Neuron (in vitro differentiated cells): ENCODE data around the gene CCDC197.

Experiments
- H2AFZ ChIP-seq: one replicate; pipeline ENCODE4 v1.6.1; 2013; ENCODE audit warnings: low read depth, mild to moderate bottlenecking, inconsistent platforms, low read length, moderate library complexity
- H3K27me3 ChIP-seq: one replicate; pipeline ENCODE4 v1.6.1; 2013; ENCODE audit warnings: low read length; ENCODE audit not compliant: insufficient read depth
- H3K36me3 ChIP-seq: one replicate; pipeline ENCODE4 v1.6.1; 2013; ENCODE audit warnings: low read length; ENCODE audit not compliant: insufficient read depth
- H3K4me1 ChIP-seq: one replicate; pipeline ENCODE4 v1.6.1; 2013; ENCODE audit warnings: low read length; ENCODE audit not compliant: insufficient read depth
- H3K4me3 ChIP-seq: 2 replicates; pipeline ENCODE4 v1.5.1; 2013; ENCODE audit warnings: mild to moderate bottlenecking, low read length, moderate library complexity
- H3K9me3 ChIP-seq: one replicate; pipeline ENCODE4 v1.6.1; 2013; ENCODE audit warnings: low read length

The CCDC197 gene

GRCh38 chr14:93991212-93991611, 5.9 kb upstream of the CCDC197 start:
- no peak overlapping the region for H2AFZ ChIP-seq
- H3K27me3 ChIP-seq, result no peaks in the 10 kb centered on the region
- no peaks in the 10 kb centered on the region for H3K36me3 ChIP-seq
- H3K9me3 ChIP-seq, result no peaks in the 10 kb centered on the region
- no peak overlapping the region for H3K4me3 ChIP-seq
- H3K4me1 ChIP-seq, result no peaks in the 10 kb centered on the region

GRCh38 chr14:93991649-93992048, 5.5 kb upstream of the CCDC197 start:
- no peaks in the 10 kb centered on the region for H3K27me3 ChIP-seq

DNA sequence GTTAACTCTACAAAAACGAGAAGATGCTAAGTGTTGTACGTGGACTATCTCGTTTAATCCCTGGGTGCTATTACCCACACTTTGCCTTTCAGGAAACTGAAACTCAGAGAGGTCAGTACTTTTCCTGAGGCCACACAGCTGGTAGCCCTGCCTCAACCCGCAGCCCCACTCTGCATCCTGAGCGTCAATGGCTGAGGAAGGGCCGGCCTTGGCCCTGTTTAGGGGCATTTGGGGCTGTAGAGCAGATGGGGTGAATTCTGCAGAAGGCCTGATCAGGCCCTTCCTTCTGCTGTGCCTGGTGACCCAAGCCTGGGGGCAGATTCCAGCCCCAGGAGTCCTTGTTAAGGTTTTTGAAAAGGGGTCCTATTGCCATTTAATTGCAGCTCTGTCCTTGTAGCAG, 3.7 kb upstream of the CCDC197 start:
- H3K27me3 ChIP-seq, result no peaks in the 10 kb centered on the region
- no peaks in the 10 kb centered on the region for H3K9me3 ChIP-seq
- no peaks in the 10 kb centered on the region for H3K36me3 ChIP-seq
- H2AFZ ChIP-seq, result no peak overlapping the region
- H3K4me3 ChIP-seq, result no peak overlapping the region
- no peaks in the 10 kb centered on the region for H3K4me1 ChIP-seq

More at GRCh38 chr14:93991649-93992048, 5.5 kb upstream of the CCDC197 start:
- Histone ChIP-seq H3K36me3 (no peaks in the 10 kb centered on the region), H3K4me1 (no peaks in the 10 kb centered on the region), H3K9me3 (no peaks in the 10 kb centered on the region), H2AFZ (no peak overlapping the region), H3K4me3 (no peak overlapping the region)

DNA sequence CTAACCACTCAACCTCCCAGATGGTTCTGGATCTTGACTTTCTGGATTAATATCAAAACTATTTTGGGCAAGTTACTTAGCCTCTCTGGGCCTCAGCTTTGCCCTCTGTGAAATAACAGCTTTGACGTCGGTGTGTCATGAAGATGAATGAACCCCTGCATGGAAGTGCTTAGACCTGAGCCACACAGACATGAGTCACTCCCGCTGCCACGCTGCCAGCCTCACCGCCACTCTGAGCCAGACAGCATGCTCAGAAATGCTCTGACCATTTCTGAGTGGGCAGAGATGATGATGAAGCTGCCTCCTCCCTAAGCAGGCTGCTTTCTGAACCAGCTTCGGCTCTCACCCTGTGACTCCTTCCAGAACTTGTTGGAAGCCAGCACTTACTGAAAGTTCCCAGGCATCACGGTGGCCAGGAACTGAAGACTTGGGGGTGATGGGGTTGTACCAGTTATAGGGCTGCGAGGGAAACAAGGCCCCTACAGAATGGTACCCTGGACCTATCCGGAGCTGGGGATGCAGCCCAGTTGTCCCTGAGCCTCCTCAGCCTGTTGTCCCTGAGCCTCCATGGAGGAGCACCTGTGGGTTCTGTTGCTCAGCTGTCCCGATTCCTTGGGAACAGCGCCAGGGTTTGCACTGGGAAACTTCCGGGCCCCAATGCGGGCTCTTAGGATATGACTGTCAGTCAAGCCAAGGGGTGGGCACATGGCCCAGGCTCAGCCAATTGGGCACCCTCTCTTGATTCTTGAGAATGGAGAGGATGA, 2.0 kb upstream of the CCDC197 start:
- H2AFZ ChIP-seq, result no peak overlapping the region
- H3K36me3 ChIP-seq, result no peaks in the 10 kb centered on the region
- no peaks in the 10 kb centered on the region for H3K4me1 ChIP-seq
- no peaks in the 10 kb centered on the region for H3K27me3 ChIP-seq
- no peak overlapping the region for H3K4me3 ChIP-seq
- H3K9me3 ChIP-seq, result no peaks in the 10 kb centered on the region

DNA sequence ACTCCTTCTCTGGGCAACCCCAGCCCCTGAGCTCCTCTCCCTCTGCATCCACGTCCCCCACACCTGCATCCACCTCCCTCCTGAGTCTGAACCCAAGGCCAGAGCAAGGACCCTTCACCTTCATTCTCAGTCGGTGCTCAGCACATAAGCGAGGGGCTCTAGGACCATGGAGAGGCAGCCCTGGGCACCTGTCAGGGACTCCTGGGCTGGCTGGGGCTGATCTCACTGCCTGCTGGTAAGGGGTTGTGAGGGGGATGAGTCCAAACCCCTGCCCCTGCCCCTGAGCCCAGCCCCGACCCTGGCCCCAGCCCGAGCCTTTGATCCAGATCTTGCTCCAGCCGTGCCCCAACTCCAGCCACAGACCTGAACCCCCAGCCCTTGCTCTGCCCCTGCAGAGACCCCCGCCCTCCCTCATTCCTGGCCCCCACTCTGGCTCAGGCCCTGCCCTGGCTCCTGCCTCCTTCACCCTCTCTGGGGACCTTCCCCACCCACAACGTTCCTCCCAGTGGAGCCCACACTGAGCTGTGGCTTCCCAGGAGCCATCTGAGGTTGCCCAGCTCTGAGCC, 888 bp upstream of the CCDC197 start:
- no peaks in the 10 kb centered on the region for H3K36me3 ChIP-seq
- H3K4me1 ChIP-seq, result no peaks in the 10 kb centered on the region
- no peaks in the 10 kb centered on the region for H3K27me3 ChIP-seq
- H3K9me3 ChIP-seq, result no peaks in the 10 kb centered on the region
- H2AFZ ChIP-seq, result no peak overlapping the region
- no peak overlapping the region for H3K4me3 ChIP-seq

- Histone ChIP-seq H3K4me1 (no peaks in the 10 kb centered on the region), H3K36me3 (no peaks in the 10 kb centered on the region), H3K27me3 (no peaks in the 10 kb centered on the region), H3K9me3 (no peaks in the 10 kb centered on the region), H2AFZ (no peak overlapping the region), H3K4me3 (no peak overlapping the region)
Measured at GRCh38 chr14:93997916-93998870, 1.1 kb downstream of the CCDC197 start.

- Histone ChIP-seq H3K27me3 (no peaks in the 10 kb centered on the region), H3K36me3 (no peaks in the 10 kb centered on the region), H2AFZ (no peak overlapping the region), H3K4me3 (no peak overlapping the region), H3K9me3 (no peaks in the 10 kb centered on the region), H3K4me1 (no peaks in the 10 kb centered on the region)
Measured at GRCh38 chr14:93998871-93999403, 1.8 kb downstream of the CCDC197 start.

GRCh38 chr14:93999573-93999972, 2.5 kb downstream of the CCDC197 start:
- Histone ChIP-seq H2AFZ (no peak overlapping the region), H3K4me1 (no peaks in the 10 kb centered on the region), H3K36me3 (no peaks in the 10 kb centered on the region), H3K9me3 (no peaks in the 10 kb centered on the region), H3K4me3 (no peak overlapping the region), H3K27me3 (no peaks in the 10 kb centered on the region)

DNA sequence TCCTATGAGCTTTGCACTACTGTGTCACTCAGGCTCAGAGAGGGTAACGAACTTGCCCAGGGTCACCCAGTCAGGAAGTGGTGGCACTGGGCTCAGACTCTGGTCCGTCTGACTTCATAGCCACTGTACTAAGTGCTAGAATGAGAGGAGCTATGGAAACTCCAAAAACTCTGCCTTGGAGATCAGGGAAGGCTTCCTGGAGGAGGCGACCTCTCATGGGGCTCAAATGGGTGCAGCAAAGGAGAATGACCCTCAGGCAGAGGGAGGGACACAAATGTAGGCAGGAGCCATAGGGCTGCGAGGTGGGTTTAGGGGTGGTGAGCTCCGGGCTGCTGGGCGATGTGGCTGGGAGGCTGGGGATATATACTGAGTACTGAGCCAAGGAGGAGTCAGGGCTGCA, 3.2 kb downstream of the CCDC197 start:
- H3K4me3 ChIP-seq, result no peak overlapping the region
- no peaks in the 10 kb centered on the region for H3K4me1 ChIP-seq
- no peaks in the 10 kb centered on the region for H3K9me3 ChIP-seq
- no peaks in the 10 kb centered on the region for H3K36me3 ChIP-seq
- no peak overlapping the region for H2AFZ ChIP-seq
- H3K27me3 ChIP-seq, result no peaks in the 10 kb centered on the region

- no peaks in the 10 kb centered on the region for H3K9me3 ChIP-seq
- H2AFZ ChIP-seq, result no peak overlapping the region
- no peaks in the 10 kb centered on the region for H3K36me3 ChIP-seq
- H3K27me3 ChIP-seq, result no peaks in the 10 kb centered on the region
- no peaks in the 10 kb centered on the region for H3K4me1 ChIP-seq
- H3K4me3 ChIP-seq, result no peak overlapping the region
Measured at GRCh38 chr14:94001016-94001415, 3.9 kb downstream of the CCDC197 start.

- no peaks in the 10 kb centered on the region for H3K27me3 ChIP-seq
- H3K4me3 ChIP-seq, result no peak overlapping the region
- no peak overlapping the region for H2AFZ ChIP-seq
- H3K4me1 ChIP-seq, result no peaks in the 10 kb centered on the region
- H3K36me3 ChIP-seq, result no peaks in the 10 kb centered on the region
- no peaks in the 10 kb centered on the region for H3K9me3 ChIP-seq
Measured at GRCh38 chr14:94001501-94002396, 4.6 kb downstream of the CCDC197 start.

DNA sequence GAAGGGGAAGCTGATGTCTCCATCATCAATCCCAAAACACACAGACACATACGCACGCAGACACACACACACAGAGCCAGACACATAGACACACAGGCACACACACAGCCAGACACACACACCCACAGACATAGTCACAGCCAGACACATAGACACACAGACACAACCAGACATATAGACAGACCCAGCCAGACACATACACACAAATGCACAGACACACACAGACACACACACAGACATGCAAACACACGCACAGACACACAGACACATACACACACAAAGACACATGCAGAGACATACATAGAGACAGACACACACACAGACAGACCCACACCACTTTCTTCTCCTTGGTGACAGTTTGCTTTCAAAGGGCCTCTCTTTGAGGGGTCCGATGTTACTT, 6.3 kb downstream of the CCDC197 start:
- Histone ChIP-seq H3K36me3 (no peaks in the 10 kb centered on the region), H3K4me1 (no peaks in the 10 kb centered on the region), H3K27me3 (no peaks in the 10 kb centered on the region), H2AFZ (no peak overlapping the region), H3K9me3 (peaks cover 3% of the 10 kb centered on the region), H3K4me3 (no peak overlapping the region)
